GM12864 (cell line): ENCODE results near the gene METTL9.

ENCODE experiments used
- DNase-seq: peaks from one replicate; pipeline ENCODE4 v3.0.0-alpha.2; 2011; ENCODE audit warnings: low read depth
- H3K4me3 ChIP-seq: 2 replicates; pipeline ENCODE4 v1.5.1; 2011; ENCODE audit warnings: mild to moderate bottlenecking, low read depth, low read length, control low read depth
- CTCF ChIP-seq: IDR thresholded peaks from 2 replicates; pipeline ENCODE4 v1.5.1; 2011; ENCODE audit warnings: low read depth, mild to moderate bottlenecking, moderate library complexity, low read length, control low read depth, inconsistent platforms; ENCODE audit errors: missing control alignments

The METTL9 gene

GRCh38 chr16:21654466-21654865, 55.1 kb downstream of the METTL9 start:
- TF ChIP-seq CTCF, result no peak
- no peak overlapping the region for H3K4me3 ChIP-seq
- no peak for DNase-seq

- no peak for TF ChIP-seq CTCF
Measured at GRCh38 chr16:21654881-21655280, 55.5 kb downstream of the METTL9 start.

GRCh38 chr16:21656795-21657768, 57.7 kb downstream of the METTL9 start:
- DNase-seq, result no peak
- peak; percentile 82 for TF ChIP-seq CTCF
- no peak overlapping the region for H3K4me3 ChIP-seq

More at GRCh38 chr16:21654881-21655280, 55.5 kb downstream of the METTL9 start:
- DNase-seq, result no peak
- H3K4me3 ChIP-seq, result no peak overlapping the region

GRCh38 chr16:21659124-21659523, 59.7 kb downstream of the METTL9 start:
- no peak overlapping the region for H3K4me3 ChIP-seq
- DNase-seq, result no peak
- TF ChIP-seq CTCF, result no peak

GRCh38 chr16:21663889-21664647, 64.7 kb downstream of the METTL9 start, which contains the start of gene OTOA:
TSS of gene OTOA (plus strand) at chr16:21663968. CDS start at chr16:21678515, 14,547 bp downstream.
- H3K4me3 ChIP-seq, result no peak within 1 kb of the TSS
- TF ChIP-seq CTCF, result no peak
- no peak for DNase-seq

DNA sequence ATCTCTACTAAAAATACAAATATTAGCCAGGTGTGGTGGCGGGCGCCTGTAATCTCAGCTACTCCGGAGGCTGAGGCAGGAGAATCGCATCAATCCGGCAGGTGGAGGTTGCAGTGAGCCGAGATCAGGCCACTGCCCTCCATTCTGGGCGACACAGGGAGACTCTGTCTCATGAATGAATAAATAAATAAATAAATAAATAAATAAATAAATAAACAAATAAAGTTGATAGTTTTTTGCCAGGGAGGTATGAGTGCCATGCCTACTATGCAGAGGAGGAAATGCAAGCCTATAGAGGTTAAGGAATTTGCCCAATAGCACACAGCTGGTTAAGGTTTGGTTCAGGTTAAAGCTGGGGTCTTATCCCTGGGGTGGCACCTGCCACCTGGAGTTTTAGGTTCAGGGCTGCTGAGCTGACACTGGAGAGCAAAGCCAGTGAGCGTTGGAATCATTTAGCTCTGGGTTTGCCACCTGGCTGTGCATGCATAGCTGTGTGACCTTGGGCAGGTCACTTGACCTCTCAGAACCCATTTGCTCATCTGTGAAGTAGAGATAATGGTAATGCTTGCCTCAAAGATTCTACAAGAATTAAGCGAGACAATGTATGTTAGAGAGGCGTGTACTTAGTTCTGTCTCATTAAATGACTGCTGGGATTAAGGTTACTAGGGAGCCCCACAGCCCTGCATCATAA, 65.6 kb downstream of the METTL9 start:
- no peak overlapping the region for H3K4me3 ChIP-seq
- TF ChIP-seq CTCF, result no peak
- DNase-seq, result no peak
